HG02798 (cell line): Measurements from ENCODE around the gene JMJD8.

Experiments used
- ATAC-seq: cut with Tn5 transposase; IDR thresholded peaks from one replicate; pipeline ENCODE4 v1.9.1; 2021; ENCODE audit warnings: mild to moderate bottlenecking; ENCODE audit not compliant: unreplicated experiment, poor library complexity

JMJD8 gene

GRCh38 chr16:631808-632358, 52.3 kb downstream of the JMJD8 start:
- no peak for ATAC-seq
